HepG2 (cell line): ENCODE measurements around the gene CLEC3B. TPM values are rescaled to one million over a fixed set of nuclear protein-coding genes. Genes with fewer than 3 reads are reported as not detected.

Experiments
- ARID3A ChIP-seq: IDR thresholded peaks from 2 replicates; pipeline ENCODE4 v1.6.1; 2012; ENCODE audit warnings: low read depth, low read length, improper control_type of control experiment
- ATF2 ChIP-seq: sonication (generic); formaldehyde crosslinking; IDR thresholded peaks from 2 replicates; pipeline ENCODE4 v1.4.0; 2020; ENCODE audit warnings: missing genetic modification reagents
- BCL6 ChIP-seq: IDR thresholded peaks from 2 replicates; pipeline ENCODE4 v1.6.1; 2016; ENCODE audit warnings: missing genetic modification reagents, missing compliant biosample characterization
- BHLHE40 ChIP-seq: IDR thresholded peaks from 2 replicates; pipeline ENCODE4 v1.6.1; 2011; ENCODE audit warnings: low read length, improper control_type of control experiment
- CTCF ChIP-seq: sonication (generic); formaldehyde crosslinking; IDR thresholded peaks from 2 replicates; pipeline ENCODE4 v1.5.0; 2020; ENCODE audit warnings: mild to moderate bottlenecking, missing genetic modification reagents, moderate library complexity
- ERF ChIP-seq: IDR thresholded peaks from 2 replicates; pipeline ENCODE4 v1.6.1; 2018; ENCODE audit warnings: missing biosample characterization, missing genetic modification reagents
- HOXA3 ChIP-seq: sonication (generic); formaldehyde crosslinking; IDR thresholded peaks from 2 replicates; pipeline ENCODE4 v1.5.0; 2020; ENCODE audit warnings: missing genetic modification reagents
- KDM2A ChIP-seq: sonication (generic); formaldehyde crosslinking; IDR thresholded peaks from 2 replicates; pipeline ENCODE4 v1.4.0; 2020; ENCODE audit warnings: low read depth, missing genetic modification reagents, borderline replicate concordance
- KDM3A ChIP-seq: IDR thresholded peaks from 2 replicates; pipeline ENCODE4 v1.6.1; 2018; ENCODE audit warnings: low read depth, missing compliant biosample characterization
- KLF16 ChIP-seq, 2 experiments: sonication (generic) in 1 of 2; formaldehyde crosslinking in 1 of 2; IDR thresholded peaks; 2 replicates each; pipeline versions ENCODE4 v1.6.1 to v1.8.0; 2016 to 2023; ENCODE audit warnings: missing genetic modification reagents in 2 of 2, missing compliant biosample characterization in 1 of 2
- TFE3 ChIP-seq: IDR thresholded peaks from 2 replicates; pipeline ENCODE4 v1.6.1; 2016
- TOE1 ChIP-seq: sonication (generic); formaldehyde crosslinking; IDR thresholded peaks from 2 replicates; pipeline ENCODE4 v1.4.0; 2020; ENCODE audit warnings: mild to moderate bottlenecking, missing genetic modification reagents
- ZFAT ChIP-seq: sonication (generic); formaldehyde crosslinking; conservative IDR thresholded peaks from 2 replicates; pipeline ENCODE4 v1.8.1; 2023; ENCODE audit warnings: missing genetic modification reagents, inconsistent platforms
- ZMYM2 ChIP-seq: sonication (generic); formaldehyde crosslinking; IDR thresholded peaks from 2 replicates; pipeline ENCODE4 v1.8.0; 2022; ENCODE audit warnings: mild to moderate bottlenecking, missing genetic modification reagents
- ZNF12 ChIP-seq: sonication (generic); formaldehyde crosslinking; IDR thresholded peaks from 2 replicates; pipeline ENCODE4 v1.5.0; 2020; ENCODE audit warnings: missing genetic modification reagents
- ZNF460 ChIP-seq: sonication (generic); formaldehyde crosslinking; IDR thresholded peaks from 2 replicates; pipeline ENCODE4 v1.5.1; 2020; ENCODE audit warnings: missing genetic modification reagents, mild to moderate bottlenecking, borderline replicate concordance
- ZNF678 ChIP-seq: sonication (generic); formaldehyde crosslinking; IDR thresholded peaks from 2 replicates; pipeline ENCODE4 v1.4.0; 2020; ENCODE audit warnings: mild to moderate bottlenecking, missing genetic modification reagents
- ZNF691 ChIP-seq: sonication (generic); formaldehyde crosslinking; IDR thresholded peaks from 2 replicates; pipeline ENCODE4 v1.4.0; 2020; ENCODE audit warnings: missing genetic modification reagents, low read depth, mild to moderate bottlenecking, borderline replicate concordance
- ZNF781 ChIP-seq: sonication (generic); formaldehyde crosslinking; IDR thresholded peaks from 2 replicates; pipeline ENCODE4 v1.5.1; 2020; ENCODE audit warnings: borderline replicate concordance, mild to moderate bottlenecking, missing genetic modification reagents; ENCODE audit errors: not compliant biosample characterization
- polyA plus RNA-seq, 8 experiments: library from polyadenylated mRNA; depleted of rRNA in 3 of 8; stranded (reverse) in 7 of 8; unstranded in 1 of 8; fragments of >200 nt; fragmentation: Illumina TruSeq in 4 of 8; extraction: Trizol in 4 of 8; gene quantifications; 2 replicates each; pipeline versions ENCODE4 v1.2.1 to v1.2.3, GENCODE V29; 2011 to 2016; ENCODE audit warnings: low read depth in 4 of 8, missing spikeins in 1 of 8, mixed read lengths in 1 of 8; ENCODE audit not compliant: insufficient read depth in 1 of 8
- total RNA-seq, 5 experiments: library from RNA; depleted of rRNA; stranded (reverse); fragments of >200 nt; fragmentation: Illumina TruSeq; extraction: Trizol; gene quantifications; 2 replicates each; pipeline ENCODE4 v1.2.3, GENCODE V29; 2016; ENCODE audit warnings: low read depth in 1 of 5

The CLEC3B gene
- total and polyA plus RNA-seq, 2 of the 13 experiments (the other 11 are each of a cell fraction or from before 2014, with no cell fraction given) = 0.07 TPM; not detected in 1

GRCh38 chr3:45037720-45038455 is 11.8 kb downstream of the CLEC3B start (continued):
- TF ChIP-seq ZFAT (CRISPR knock-in tag) (no peak), ZNF460 (CRISPR knock-in tag) (peak; percentile 72; the same call in 1 of the 2 replicates), KLF16 (CRISPR knock-in tag; IDR thresholded peaks at IDR 0.05) (0 out of 4 replicates have a peak, but pooled peaks of 1 of the 2 experiments have one; percentile 53), TFE3 (peak; percentile 17; the same call in 1 of the 2 replicates), KDM3A (CRISPR knock-in tag) (peak; percentile 42; the same call in 1 of the 2 replicates), BHLHE40 (0 out of 2 replicates have a peak, but pooled peaks have one; percentile 26), BCL6 (0 out of 2 replicates have a peak, but pooled peaks have one; percentile 15), ZNF781 (CRISPR knock-in tag) (peak; percentile 33), KDM2A (CRISPR knock-in tag) (peak; percentile 66), TOE1 (CRISPR knock-in tag) (no peak), ATF2 (CRISPR knock-in tag) (peak; percentile 46; the same call in 1 of the 2 replicates), ZNF691 (CRISPR knock-in tag) (peak; percentile 68; the same call in 1 of the 2 replicates), ZNF678 (CRISPR knock-in tag) (no peak), CTCF (CRISPR knock-in tag) (peak; percentile 96), ERF (peak; percentile 73; the same call in 1 of the 2 replicates), HOXA3 (CRISPR knock-in tag) (peak; percentile 37; the same call in 1 of the 2 replicates), ZNF12 (CRISPR knock-in tag) (peak; percentile 33; the same call in 1 of the 2 replicates), ARID3A (0 out of 2 replicates have a peak, but pooled peaks have one; percentile 33), ZMYM2 (CRISPR knock-in tag) (no peak)
